OCI-LY1 (cell line): Measurements from ENCODE around the gene EML4.

Experiments used
- H2AFZ ChIP-seq: fragments of 200-600 bp; sonication (generic), shearing (Covaris generic); 2 replicates; pipeline ENCODE4 v1.6.0; 2014; ENCODE audit warnings: antibody characterized with exemption, mild to moderate bottlenecking, low read length
- H3F3A ChIP-seq: fragments of 200-600 bp; sonication (generic), shearing (Covaris generic); 2 replicates; pipeline ENCODE4 v1.6.0; 2014; ENCODE audit warnings: mild to moderate bottlenecking, antibody characterized with exemption, low read length, moderate library complexity; ENCODE audit not compliant: insufficient read depth
- H3K27ac ChIP-seq: fragments of 200-600 bp; sonication (generic); 2 replicates; pipeline ENCODE4 v1.5.1; 2014; ENCODE audit warnings: low read length, mixed run types, mild to moderate bottlenecking, low read depth; ENCODE audit not compliant: poor library complexity, severe bottlenecking
- H3K27me3 ChIP-seq: fragments of 200-600 bp; sonication (generic); 2 replicates; pipeline ENCODE4 v1.6.0; 2014; ENCODE audit warnings: antibody characterized with exemption, mild to moderate bottlenecking, low read length, moderate library complexity; ENCODE audit not compliant: insufficient read depth
- H3K36me3 ChIP-seq: fragments of 200-600 bp; sonication (generic); 2 replicates; pipeline ENCODE4 v1.6.1; 2014; ENCODE audit warnings: mild to moderate bottlenecking, antibody characterized with exemption, low read length, moderate library complexity, mixed read lengths; ENCODE audit not compliant: insufficient read depth
- H3K4me1 ChIP-seq: fragments of 200-600 bp; sonication (generic); 2 replicates; pipeline ENCODE4 v1.5.1; 2014; ENCODE audit warnings: mild to moderate bottlenecking, low read length, moderate library complexity; ENCODE audit not compliant: insufficient read depth, severe bottlenecking
- H3K4me2 ChIP-seq: fragments of 200-600 bp; sonication (generic), shearing (Covaris generic); 2 replicates; pipeline ENCODE4 v1.6.1; 2014; ENCODE audit warnings: low read length
- H3K4me3 ChIP-seq: fragments of 200-600 bp; sonication (generic); 2 replicates; pipeline ENCODE4 v1.5.1; 2014; ENCODE audit warnings: low read length, low read depth, mild to moderate bottlenecking, mixed read lengths; ENCODE audit not compliant: poor library complexity, severe bottlenecking
- H3K79me2 ChIP-seq: fragments of 200-600 bp; shearing (Covaris generic); 2 replicates; pipeline ENCODE4 v1.6.1; 2016; ENCODE audit warnings: mixed run types, low read length, mixed read lengths; ENCODE audit not compliant: insufficient read depth
- H3K9ac ChIP-seq: fragments of 200-600 bp; sonication (generic), shearing (Covaris generic); 2 replicates; pipeline ENCODE4 v1.6.1; 2014; ENCODE audit warnings: mild to moderate bottlenecking, low read length, mixed read lengths
- H3K9me2 ChIP-seq: fragments of 200-600 bp; sonication (generic), shearing (Covaris generic); 2 replicates; pipeline ENCODE4 v1.6.1; 2014; ENCODE audit warnings: low read depth, mild to moderate bottlenecking, low read length, mixed read lengths
- H3K9me3 ChIP-seq: fragments of 200-600 bp; shearing (Covaris generic); 2 replicates; pipeline ENCODE4 v1.6.1; 2014; ENCODE audit warnings: low read length, mixed read lengths
- H4K20me1 ChIP-seq: fragments of 200-600 bp; sonication (generic), shearing (Covaris generic); 2 replicates; pipeline ENCODE4 v1.6.0; 2016; ENCODE audit warnings: mild to moderate bottlenecking, low read length; ENCODE audit not compliant: insufficient read depth
- EZH2 ChIP-seq: fragments of 200-600 bp; sonication (generic), shearing (Covaris generic); IDR thresholded peaks from 2 replicates; pipeline ENCODE4 v1.8.0; 2017; ENCODE audit warnings: borderline replicate concordance, mixed run types, mild to moderate bottlenecking, antibody characterized with exemption, low read length, moderate library complexity, mixed read lengths
- TF ChIP-seq, protein P1 (sequence below): fragments of 200-600 bp; sonication (generic), shearing (Covaris generic); IDR thresholded peaks from 2 replicates; pipeline ENCODE4 v1.5.1; 2017; ENCODE audit warnings: mild to moderate bottlenecking, antibody characterized with exemption, low read length, moderate library complexity, mixed read lengths

EML4 gene

DNA sequence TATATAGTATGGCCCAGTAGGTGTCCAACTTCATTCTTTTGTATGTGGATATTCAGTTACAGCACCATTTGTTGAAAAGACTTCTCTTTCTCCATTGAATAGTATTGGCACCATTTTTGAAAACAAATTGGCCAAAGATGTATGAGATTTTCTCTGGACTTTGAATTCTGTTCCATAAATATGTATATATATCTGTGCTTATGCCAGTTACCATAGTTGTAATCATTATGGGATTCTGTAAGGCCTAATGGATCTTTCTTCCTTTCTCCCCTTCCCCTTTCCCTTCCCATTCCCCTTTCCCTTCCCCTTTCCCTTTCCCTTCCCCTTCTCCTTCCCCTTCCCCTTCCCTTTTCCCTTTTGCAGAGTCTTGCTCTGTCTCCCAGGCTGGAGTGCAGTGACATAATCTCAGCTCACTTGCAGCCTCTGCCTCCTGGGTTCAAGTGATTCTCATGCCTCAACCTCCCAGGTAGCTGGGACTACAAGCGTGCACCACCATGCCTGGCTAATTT lies 140.9 kb downstream of the EML4 start:
- no peaks in the 10 kb centered on the region for H3F3A ChIP-seq
- no peaks in the 10 kb centered on the region for H3K9me2 ChIP-seq
- TF ChIP-seq, protein P1, sequence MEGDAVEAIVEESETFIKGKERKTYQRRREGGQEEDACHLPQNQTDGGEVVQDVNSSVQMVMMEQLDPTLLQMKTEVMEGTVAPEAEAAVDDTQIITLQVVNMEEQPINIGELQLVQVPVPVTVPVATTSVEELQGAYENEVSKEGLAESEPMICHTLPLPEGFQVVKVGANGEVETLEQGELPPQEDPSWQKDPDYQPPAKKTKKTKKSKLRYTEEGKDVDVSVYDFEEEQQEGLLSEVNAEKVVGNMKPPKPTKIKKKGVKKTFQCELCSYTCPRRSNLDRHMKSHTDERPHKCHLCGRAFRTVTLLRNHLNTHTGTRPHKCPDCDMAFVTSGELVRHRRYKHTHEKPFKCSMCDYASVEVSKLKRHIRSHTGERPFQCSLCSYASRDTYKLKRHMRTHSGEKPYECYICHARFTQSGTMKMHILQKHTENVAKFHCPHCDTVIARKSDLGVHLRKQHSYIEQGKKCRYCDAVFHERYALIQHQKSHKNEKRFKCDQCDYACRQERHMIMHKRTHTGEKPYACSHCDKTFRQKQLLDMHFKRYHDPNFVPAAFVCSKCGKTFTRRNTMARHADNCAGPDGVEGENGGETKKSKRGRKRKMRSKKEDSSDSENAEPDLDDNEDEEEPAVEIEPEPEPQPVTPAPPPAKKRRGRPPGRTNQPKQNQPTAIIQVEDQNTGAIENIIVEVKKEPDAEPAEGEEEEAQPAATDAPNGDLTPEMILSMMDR = no peak
- no peak for TF ChIP-seq EZH2
- H2AFZ ChIP-seq = no peak overlapping the region
- H3K79me2 ChIP-seq = no peaks in the 10 kb centered on the region
- no peak overlapping the region for H3K4me3 ChIP-seq
- no peaks in the 10 kb centered on the region for H3K9me3 ChIP-seq
- H3K9ac ChIP-seq = no peak overlapping the region
- H3K36me3 ChIP-seq = peaks cover 11% of the 10 kb centered on the region; the same call in 1 of the 2 replicates
- no peak overlapping the region for H3K4me2 ChIP-seq
- no peak overlapping the region for H3K27ac ChIP-seq
- H4K20me1 ChIP-seq = no peaks in the 10 kb centered on the region
- H3K27me3 ChIP-seq = no peaks in the 10 kb centered on the region
- H3K4me1 ChIP-seq = no peaks in the 10 kb centered on the region

DNA sequence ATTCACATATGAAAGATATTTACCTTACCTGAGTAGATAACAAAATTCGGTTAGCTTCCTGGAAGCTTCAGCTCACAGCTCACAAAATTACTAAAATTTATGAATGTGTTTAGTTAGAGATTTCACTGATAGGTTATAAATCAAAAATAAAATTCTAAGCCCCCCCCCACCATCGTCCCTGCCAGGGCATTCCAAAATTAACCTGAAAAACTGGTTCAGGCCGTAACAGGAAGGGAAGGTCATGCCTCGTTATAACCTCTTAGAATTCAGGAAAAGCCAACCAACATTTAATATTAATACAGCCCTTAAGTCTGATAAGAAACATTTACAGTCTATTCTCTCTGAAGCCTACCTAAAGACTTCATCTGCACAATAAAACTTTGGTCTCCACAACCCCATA lies 143.0 kb downstream of the EML4 start:
- no peak overlapping the region for H2AFZ ChIP-seq
- H3K9me2 ChIP-seq = no peaks in the 10 kb centered on the region
- no peak overlapping the region for H3K9ac ChIP-seq
- no peak overlapping the region for H3K4me3 ChIP-seq
- H3K27ac ChIP-seq = no peak overlapping the region
- H3K9me3 ChIP-seq = no peaks in the 10 kb centered on the region
- H3K4me1 ChIP-seq = no peaks in the 10 kb centered on the region
- peaks cover 11% of the 10 kb centered on the region for H3K36me3 ChIP-seq
- H3F3A ChIP-seq = no peaks in the 10 kb centered on the region
- no peaks in the 10 kb centered on the region for H3K79me2 ChIP-seq
- H3K27me3 ChIP-seq = no peaks in the 10 kb centered on the region
- no peaks in the 10 kb centered on the region for H4K20me1 ChIP-seq
- no peak for TF ChIP-seq EZH2
- TF ChIP-seq, protein P1 = no peak
- no peak overlapping the region for H3K4me2 ChIP-seq

DNA sequence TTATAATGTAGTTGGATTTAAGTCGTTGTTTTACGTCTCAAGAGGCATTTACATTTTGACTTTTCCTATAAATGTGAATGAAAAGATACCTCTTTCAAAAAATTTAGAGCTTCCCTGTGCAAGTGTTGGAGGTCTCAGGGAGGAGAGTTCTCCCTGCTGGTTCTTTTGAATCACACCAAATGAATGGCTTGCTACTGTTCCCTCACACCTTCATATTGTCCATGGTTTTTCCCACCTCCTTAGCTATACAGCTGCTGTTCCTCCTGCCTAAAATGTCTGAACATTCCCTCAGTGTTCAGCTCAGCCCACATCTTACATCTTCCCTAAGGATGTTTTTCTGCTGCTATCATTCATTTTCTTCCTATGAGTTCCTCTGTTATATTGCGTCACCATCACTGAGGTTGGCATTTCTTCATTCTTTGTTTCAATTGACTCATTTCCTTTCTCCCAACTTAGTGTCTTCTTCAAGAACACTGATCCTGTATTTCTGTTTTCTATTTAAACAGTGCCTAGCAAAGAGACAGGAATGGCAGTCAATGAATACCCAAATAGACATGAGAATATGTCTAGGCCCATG lies 145.8 kb downstream of the EML4 start:
- H3K36me3 ChIP-seq = peaks cover 15% of the 10 kb centered on the region
- H3K9ac ChIP-seq = no peak overlapping the region
- no peak overlapping the region for H2AFZ ChIP-seq
- no peak overlapping the region for H3K27ac ChIP-seq
- H3F3A ChIP-seq = no peaks in the 10 kb centered on the region
- TF ChIP-seq EZH2 = no peak
- TF ChIP-seq, protein P1 = no peak
- H4K20me1 ChIP-seq = no peaks in the 10 kb centered on the region
- no peak overlapping the region for H3K4me2 ChIP-seq
- H3K4me3 ChIP-seq = no peak overlapping the region
- no peaks in the 10 kb centered on the region for H3K27me3 ChIP-seq
- no peaks in the 10 kb centered on the region for H3K79me2 ChIP-seq
- H3K9me2 ChIP-seq = no peaks in the 10 kb centered on the region
- no peaks in the 10 kb centered on the region for H3K4me1 ChIP-seq
- no peaks in the 10 kb centered on the region for H3K9me3 ChIP-seq
